ENCODE results near the gene CHD2. TPM values are rescaled to one million over a fixed set of nuclear protein-coding genes. Genes with fewer than 3 reads are reported as not detected.
"Not testable (repeated sequence)": the region's sequence is repeated elsewhere in the genome, so short reads cannot be mapped to it uniquely, and the experiment has no call there.

CHD2 gene
- total RNA-seq, 1 donor from 2014 or later, result 59.7 TPM

DNA sequence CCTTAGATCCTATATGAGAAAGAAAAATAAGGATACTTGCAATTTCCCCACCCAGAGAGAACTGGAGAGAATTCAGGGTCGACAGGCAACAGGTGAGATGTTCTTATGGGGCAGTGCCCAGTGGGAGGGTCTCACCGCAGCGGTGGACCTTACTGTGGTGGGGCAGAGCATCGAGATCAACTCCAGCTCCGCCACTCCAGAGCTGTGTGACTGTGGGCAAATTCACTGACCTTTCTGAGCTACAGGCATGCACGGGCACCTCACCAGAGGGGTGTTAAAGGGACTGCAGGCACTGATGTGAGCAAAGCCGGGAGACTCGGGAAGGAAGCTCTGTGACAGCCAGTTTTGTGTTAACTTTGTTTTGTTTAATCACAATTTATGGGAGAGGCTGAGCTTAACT, 158.0 kb downstream of the CHD2 start:
- Mint-ChIP-seq H3K4me1 (ENCODE audit: low read depth) (peaks cover 16% of the 10 kb centered on the region), H3K4me3 (ENCODE audit: unreplicated experiment) (no peak overlapping the region), H3K27ac (ENCODE audit: unreplicated experiment) (no peak overlapping the region), H3K9me3 (ENCODE audit: low read depth) (no peaks in the 10 kb centered on the region), H3K36me3 (ENCODE audit: low read depth) (peaks cover 7% of the 10 kb centered on the region), H3K27me3 (ENCODE audit: low read depth) (no peaks in the 10 kb centered on the region)
- DNase-seq (ENCODE audit: low spot score), result peak; percentile 50
- TF ChIP-seq, protein P1, sequence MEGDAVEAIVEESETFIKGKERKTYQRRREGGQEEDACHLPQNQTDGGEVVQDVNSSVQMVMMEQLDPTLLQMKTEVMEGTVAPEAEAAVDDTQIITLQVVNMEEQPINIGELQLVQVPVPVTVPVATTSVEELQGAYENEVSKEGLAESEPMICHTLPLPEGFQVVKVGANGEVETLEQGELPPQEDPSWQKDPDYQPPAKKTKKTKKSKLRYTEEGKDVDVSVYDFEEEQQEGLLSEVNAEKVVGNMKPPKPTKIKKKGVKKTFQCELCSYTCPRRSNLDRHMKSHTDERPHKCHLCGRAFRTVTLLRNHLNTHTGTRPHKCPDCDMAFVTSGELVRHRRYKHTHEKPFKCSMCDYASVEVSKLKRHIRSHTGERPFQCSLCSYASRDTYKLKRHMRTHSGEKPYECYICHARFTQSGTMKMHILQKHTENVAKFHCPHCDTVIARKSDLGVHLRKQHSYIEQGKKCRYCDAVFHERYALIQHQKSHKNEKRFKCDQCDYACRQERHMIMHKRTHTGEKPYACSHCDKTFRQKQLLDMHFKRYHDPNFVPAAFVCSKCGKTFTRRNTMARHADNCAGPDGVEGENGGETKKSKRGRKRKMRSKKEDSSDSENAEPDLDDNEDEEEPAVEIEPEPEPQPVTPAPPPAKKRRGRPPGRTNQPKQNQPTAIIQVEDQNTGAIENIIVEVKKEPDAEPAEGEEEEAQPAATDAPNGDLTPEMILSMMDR (IDR thresholded peaks at IDR 0.05), result no peak

DNA sequence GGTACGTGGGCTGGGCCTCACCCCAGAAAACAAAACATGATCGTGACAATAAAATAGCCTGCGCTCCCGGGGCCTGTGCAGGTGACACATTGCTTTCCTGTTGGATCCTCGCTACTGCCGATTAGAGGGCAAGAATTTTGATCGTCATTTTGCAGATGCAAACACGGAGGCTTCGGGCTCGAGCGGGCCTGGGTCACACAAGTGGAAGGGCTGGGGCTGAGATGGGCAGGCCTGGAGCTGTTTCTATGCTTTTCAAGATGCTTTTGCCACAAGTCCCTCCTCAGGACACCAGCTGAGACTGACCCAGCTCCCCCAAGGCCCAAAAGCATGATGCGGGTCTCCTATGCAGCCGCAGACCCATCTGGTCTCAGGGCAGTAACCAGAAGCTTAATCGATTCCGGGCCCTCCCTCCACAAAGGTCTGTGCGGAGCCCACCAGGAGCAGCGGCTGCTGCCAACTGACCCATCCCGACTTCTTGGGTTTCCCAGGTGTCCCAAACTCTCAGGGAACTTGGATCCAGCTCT, 158.8 kb downstream of the CHD2 start:
- H3K4me1 Mint-ChIP-seq (ENCODE audit: low read depth), result peaks cover 16% of the 10 kb centered on the region
- H3K36me3 Mint-ChIP-seq (ENCODE audit: low read depth), result peaks cover 7% of the 10 kb centered on the region
- H3K27me3 Mint-ChIP-seq (ENCODE audit: low read depth), result no peaks in the 10 kb centered on the region
- DNase-seq (ENCODE audit: low spot score), result peak; percentile 64
- TF ChIP-seq, protein P1 (IDR thresholded peaks at IDR 0.05), result no peak
- H3K27ac Mint-ChIP-seq (ENCODE audit: unreplicated experiment), result no peak overlapping the region
- H3K9me3 Mint-ChIP-seq (ENCODE audit: low read depth), result no peaks in the 10 kb centered on the region
- no peak overlapping the region for H3K4me3 Mint-ChIP-seq (ENCODE audit: unreplicated experiment)

DNA sequence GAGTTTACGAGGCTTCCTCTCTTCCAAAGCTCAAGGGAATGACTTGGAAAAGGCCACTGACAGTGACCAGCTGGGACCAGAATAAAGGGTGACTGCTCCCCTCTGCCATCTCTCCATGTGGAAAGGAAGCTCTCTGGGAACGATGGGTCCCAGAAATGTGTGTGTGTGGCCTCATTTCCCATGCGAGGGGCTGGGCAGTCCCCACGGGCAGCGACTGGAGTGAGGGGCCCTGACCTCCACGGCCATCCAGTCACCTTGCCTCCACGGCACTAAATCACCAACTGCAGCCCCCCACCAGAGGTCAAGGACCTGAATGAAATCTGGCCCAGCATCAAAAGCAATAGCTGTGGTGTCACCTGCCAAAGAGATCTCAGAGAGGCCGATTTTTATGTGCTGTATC, 159.3 kb downstream of the CHD2 start:
- no peaks in the 10 kb centered on the region for H3K27me3 Mint-ChIP-seq (ENCODE audit: low read depth)
- peaks cover 4% of the 10 kb centered on the region for H3K36me3 Mint-ChIP-seq (ENCODE audit: low read depth)
- peaks cover 16% of the 10 kb centered on the region for H3K4me1 Mint-ChIP-seq (ENCODE audit: low read depth)
- H3K9me3 Mint-ChIP-seq (ENCODE audit: low read depth), result no peaks in the 10 kb centered on the region
- H3K27ac Mint-ChIP-seq (ENCODE audit: unreplicated experiment), result no peak overlapping the region
- DNase-seq (ENCODE audit: low spot score), result no peak
- TF ChIP-seq, protein P1 (IDR thresholded peaks at IDR 0.05), result no peak
- H3K4me3 Mint-ChIP-seq (ENCODE audit: unreplicated experiment), result no peak overlapping the region

DNA sequence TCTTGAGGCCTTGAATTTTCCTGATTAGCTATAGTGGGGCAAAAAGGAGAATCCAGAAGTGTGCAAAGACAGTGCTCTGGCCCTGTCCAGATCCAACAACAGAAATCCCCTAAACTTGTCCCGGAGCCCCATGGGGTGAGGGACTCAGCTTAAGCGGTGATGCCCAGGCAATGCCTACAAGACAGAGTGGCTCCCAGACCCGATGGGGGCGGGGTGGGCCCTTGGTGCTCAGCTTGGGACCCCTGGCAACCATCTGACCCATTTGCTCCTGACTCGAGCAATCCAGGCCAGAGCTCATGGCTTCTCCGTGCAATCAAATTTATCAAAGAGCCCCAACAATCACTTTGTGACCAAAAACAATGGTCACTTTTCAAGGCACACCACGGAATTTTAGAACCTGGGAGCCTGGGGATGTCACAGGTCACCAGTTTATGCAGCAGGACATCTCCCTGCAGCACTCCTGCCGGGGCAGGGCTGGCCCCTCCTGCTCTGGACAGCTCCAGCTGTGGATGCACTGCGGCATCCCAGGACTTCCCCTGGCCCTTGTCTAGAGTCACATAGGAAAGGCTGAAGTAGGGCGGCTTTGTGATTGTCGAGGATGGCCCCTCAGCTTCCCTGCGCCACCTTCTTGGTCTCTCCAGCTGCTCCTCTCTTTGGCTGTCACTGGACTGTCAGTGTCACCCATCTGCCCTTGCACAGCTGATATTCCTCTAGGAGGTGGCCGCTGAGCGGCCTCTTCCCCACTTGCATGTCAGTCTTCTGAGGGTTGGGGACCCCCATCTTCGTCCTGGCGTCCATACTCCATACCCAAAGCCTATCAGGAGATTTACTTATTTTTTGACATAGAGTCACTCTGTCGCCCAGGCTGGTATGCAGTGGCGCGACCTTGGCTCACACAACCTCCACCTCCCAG, 160.5 kb downstream of the CHD2 start:
- Mint-ChIP-seq H3K27ac (ENCODE audit: unreplicated experiment) (no peak overlapping the region), H3K4me1 (ENCODE audit: low read depth) (peaks cover 16% of the 10 kb centered on the region), H3K4me3 (ENCODE audit: unreplicated experiment) (no peak overlapping the region), H3K9me3 (ENCODE audit: low read depth) (no peaks in the 10 kb centered on the region), H3K36me3 (ENCODE audit: low read depth) (peaks cover 4% of the 10 kb centered on the region), H3K27me3 (ENCODE audit: low read depth) (no peaks in the 10 kb centered on the region)
- peak; percentile 65 for DNase-seq (ENCODE audit: low spot score)
- TF ChIP-seq, protein P1 (IDR thresholded peaks at IDR 0.05), result no peak

DNA sequence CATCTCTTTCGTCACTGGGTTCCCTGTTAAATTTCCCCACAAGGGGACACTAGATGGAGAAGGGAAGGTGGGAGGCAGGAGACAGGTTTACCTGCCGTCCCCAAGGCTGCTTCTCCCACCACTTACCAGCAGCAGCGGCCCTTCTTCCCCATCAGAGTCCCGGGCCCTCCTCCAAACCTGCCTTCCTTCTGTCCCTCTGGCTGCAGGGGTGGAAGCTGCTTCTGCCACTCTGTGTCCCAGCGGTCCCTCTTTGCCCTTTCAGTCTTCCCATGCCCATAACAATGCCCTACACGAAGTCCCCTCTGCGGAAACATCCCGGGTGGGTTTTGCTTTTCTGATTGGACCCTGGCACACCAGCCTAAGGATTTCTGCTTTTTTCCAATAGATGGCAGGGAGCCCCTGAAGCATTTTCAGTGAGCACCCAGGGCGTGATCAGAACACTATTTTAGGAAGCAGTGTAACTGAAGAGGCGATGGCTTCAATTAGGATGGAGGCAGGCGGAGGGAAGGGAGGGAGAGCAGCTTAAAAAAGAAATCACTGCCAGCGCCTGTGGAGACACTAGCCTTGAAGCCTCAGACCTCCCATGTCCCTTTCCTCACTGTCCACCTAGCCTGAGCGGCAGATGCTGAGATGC, 162.6 kb downstream of the CHD2 start:
- H3K4me1 Mint-ChIP-seq (ENCODE audit: low read depth), result peaks cover 29% of the 10 kb centered on the region
- H3K27me3 Mint-ChIP-seq (ENCODE audit: low read depth); H3K9me3 Mint-ChIP-seq (ENCODE audit: low read depth); H3K4me3 Mint-ChIP-seq (ENCODE audit: unreplicated experiment); H3K27ac Mint-ChIP-seq (ENCODE audit: unreplicated experiment); H3K36me3 Mint-ChIP-seq (ENCODE audit: low read depth); DNase-seq (ENCODE audit: low spot score): not testable (repeated sequence)
